Fibroblast of villous mesenchyme (primary cell): ENCODE results near the gene NPM1. TPM values are rescaled to one million over a fixed set of nuclear protein-coding genes. Genes with fewer than 3 reads are reported as not detected.
"Not testable (repeated sequence)": the region's sequence is repeated elsewhere in the genome, so short reads cannot be mapped to it uniquely, and the experiment has no call there.

Experiments
- DNase-seq: peaks from one replicate; pipeline ENCODE4 v3.0.0-alpha.2; 2010; ENCODE audit warnings: low read depth
- H3K4me3 ChIP-seq: 2 replicates; pipeline ENCODE4 v1.5.1; 2011; ENCODE audit warnings: low read depth, mild to moderate bottlenecking, low read length
- CTCF ChIP-seq: IDR thresholded peaks from 2 replicates; pipeline ENCODE4 v1.5.1; 2012; ENCODE audit warnings: low read depth, mild to moderate bottlenecking, low read length; ENCODE audit not compliant: insufficient read depth
- total RNA-seq: library from RNA; depleted of rRNA; stranded (reverse); fragments of >200 nt; gene quantifications from 2 replicates; pipeline ENCODE4 v1.2.3, GENCODE V29; 2012

NPM1 gene
- total RNA-seq, 1 donor, result 1,000 TPM

- H3K4me3 ChIP-seq, result no peak overlapping the region
- TF ChIP-seq CTCF, result peak; percentile 54
- peak; percentile 30 for DNase-seq
These were observed 18.0 kb downstream of the NPM1 start for GRCh38 chr5:171405615-171406014.

- TF ChIP-seq CTCF, result no peak
- DNase-seq, result no peak
- H3K4me3 ChIP-seq, result no peak overlapping the region
These were observed 19.6 kb downstream of the NPM1 start for GRCh38 chr5:171407234-171407633.

GRCh38 chr5:171409164-171410136 lies 21.8 kb downstream of the NPM1 start:
- H3K4me3 ChIP-seq, result no peak overlapping the region
- TF ChIP-seq CTCF, result no peak
- DNase-seq, result no peak

GRCh38 chr5:171410181-171410580 lies 22.5 kb downstream of the NPM1 start:
- H3K4me3 ChIP-seq, result no peak overlapping the region
- DNase-seq, result no peak
- TF ChIP-seq CTCF, result no peak

GRCh38 chr5:171412186-171412585 lies 24.5 kb downstream of the NPM1 start:
- no peak for TF ChIP-seq CTCF
- DNase-seq, result no peak
- no peak overlapping the region for H3K4me3 ChIP-seq

- no peak for DNase-seq
- no peak for TF ChIP-seq CTCF
- H3K4me3 ChIP-seq, result no peak overlapping the region
These were observed 25.7 kb downstream of the NPM1 start for GRCh38 chr5:171413153-171413910.

- not testable (repeated sequence) for H3K4me3 ChIP-seq, DNase-seq
These were observed 26.3 kb downstream of the NPM1 start for GRCh38 chr5:171413993-171414392.
